ENCODE measurements around the gene FOXL3.

Gene FOXL3

DNA sequence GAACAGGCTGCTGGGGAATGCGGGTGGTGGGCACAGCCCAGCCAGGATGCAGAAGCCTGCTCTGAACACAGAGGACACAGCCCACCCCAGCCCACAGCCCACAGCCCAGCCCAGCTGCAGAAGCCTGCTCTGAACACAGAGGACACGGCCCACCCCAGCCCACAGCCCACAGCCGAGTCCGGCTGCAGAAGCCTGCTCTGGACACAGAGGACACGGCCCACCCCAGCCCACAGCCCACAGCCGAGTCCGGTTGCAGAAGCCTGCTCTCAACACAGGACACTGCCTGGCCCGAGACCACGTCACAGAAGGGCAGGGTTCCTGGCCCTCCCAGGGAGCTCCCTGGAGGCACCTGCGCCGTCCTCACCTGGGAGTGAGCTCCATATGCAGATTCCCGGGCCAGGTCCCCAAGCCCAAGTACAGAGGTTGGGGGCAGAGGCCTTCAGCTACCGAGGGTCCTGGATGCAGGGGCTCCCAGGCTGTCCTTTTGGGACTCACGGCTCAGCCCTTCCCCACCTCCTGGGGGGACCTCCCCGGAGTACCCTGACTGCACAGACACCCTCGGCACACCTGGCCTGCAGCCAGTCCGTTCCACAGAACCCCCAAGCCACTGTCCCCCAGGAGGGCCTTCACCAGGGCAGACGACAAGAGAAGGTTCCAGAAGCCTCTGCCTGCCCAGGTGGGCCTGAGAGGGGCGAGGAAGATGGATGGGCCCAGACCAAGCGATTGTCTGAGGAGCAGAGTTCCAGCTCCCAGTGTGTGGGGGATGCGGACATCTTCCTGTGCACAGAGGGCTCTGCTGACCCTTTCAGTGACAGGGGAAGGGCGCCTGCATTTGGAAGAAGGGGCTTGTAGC lies 23.7 kb upstream of the FOXL3 start:
- DNase-seq (ENCODE audit: low read depth, low spot score) = no peak

DNA sequence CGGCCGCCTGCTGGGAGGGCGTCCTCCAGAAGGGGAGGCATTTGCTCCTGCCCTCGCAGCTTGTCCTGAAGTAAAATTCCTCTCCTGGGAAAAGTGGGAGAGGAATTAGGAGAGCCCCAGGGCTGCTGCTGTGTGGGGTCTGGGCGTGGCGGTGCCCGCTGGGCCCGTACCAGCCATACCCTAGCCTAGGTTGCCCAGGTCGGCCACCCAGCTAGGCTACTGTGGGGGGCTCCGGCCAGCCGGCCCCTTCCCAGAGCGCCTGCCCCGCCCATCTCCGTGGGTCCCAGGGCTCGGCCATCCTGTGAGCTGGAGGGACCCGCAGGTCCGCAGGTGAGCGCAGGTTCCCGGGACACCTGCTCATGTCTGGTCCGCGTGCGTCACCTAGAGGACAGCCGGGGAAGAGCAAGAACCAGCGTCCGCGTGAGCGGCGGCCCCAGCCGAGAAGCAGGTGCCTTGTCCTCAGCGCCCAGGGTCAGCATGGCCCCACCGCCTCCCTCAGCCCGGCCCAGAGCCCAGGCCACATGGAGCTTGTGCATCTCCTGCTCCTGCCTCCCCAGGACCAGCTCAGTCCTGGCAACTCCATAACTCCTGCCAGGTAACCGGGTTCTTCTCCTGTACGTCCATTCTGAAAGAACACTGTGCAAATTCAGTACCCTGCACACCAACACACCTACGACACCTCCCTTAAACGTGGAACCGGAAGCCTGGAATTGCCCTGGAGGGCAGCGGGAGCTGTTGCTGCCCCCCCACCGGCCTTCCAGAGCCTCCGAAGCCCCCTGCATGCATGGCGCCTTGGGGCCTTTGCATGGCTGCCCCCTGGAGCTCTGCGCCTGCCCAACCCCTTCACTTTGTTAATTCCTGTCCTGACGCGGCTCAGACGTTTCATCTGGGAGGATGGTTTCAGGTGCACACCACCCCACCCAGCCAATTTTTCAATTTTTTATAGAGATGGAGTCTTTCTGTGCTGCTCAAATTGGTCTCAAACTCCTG lies 22.8 kb upstream of the FOXL3 start:
- no peak overlapping the region for H3K27ac ChIP-seq
- no peak for DNase-seq (ENCODE audit: low read depth, low spot score)

More for the DNA sequence above, 23.7 kb upstream of the FOXL3 start:
- no peak overlapping the region for H3K27ac ChIP-seq

DNA sequence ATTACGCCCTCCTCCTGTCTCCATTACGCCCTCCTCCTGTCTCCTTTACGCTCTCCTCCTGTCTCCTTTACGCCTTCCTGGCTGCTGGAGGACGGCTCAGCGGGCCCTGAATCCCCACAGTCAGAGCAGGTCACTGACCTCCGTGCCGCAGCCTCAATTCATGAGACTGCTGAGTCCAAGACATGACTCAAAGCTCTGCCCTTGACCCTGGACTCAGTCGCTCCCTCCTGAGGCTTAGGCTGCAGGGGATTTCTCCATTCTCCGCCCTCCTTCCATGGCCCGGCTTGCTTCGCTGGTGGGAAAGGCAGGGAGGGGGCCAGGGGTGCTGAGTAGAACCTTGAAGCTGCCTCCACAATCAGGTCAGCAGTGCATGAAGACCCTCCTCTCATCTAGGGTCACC lies 21.0 kb upstream of the FOXL3 start:
- H3K27ac ChIP-seq = no peak overlapping the region
- DNase-seq (ENCODE audit: low read depth, low spot score) = no peak

DNA sequence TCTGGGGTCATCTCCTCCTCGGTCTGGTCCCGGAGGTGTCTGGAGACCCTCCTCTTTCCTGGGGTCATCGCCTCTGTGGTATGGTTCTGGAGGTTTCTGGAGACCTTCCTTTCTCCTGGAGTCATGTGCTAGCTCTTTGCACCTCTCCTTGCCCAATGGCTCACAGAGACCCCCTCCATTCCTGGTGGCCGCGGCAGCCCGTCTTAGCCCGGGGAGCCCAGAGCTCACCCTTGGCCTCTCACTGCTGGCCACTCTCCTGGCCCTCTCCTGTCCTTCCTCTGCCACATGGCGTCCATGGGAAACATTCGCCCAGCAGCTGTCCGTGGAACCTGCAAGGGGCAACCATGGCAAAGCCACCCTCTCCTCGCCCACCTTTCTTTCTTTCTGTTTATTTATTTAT lies 20.2 kb upstream of the FOXL3 start:
- DNase-seq (ENCODE audit: low read depth, low spot score) = no peak
- H3K27ac ChIP-seq = no peak overlapping the region

DNA sequence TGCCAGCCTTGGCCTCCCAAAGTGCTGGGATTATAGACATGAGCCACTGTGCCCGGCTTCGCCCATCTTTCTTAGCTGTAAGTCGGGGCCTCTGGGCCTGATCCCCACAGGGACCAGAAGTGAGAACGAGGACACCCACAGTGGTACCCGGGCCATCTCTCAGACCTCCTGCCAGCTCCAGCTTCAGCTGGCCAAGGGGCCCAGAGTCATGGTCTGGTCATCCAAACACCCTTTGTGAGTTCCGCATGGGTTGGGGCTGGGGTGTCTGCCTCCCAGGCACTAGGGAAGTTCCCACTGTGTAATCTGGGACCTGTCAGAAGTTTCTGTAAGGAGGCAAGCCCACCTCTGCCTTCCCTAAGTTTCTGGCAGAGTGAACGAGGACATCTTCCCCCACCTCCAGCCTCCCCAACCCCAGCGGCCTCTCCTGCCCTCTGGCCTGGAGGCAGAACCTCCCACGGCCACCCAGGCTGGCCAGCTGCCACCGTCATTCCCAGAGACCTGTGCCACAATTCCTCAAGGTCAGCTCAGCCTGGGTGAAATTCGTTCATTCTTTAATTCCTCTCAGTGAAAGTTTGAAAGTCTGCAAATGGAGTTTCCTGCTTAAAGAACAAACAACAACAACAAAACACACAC lies 19.5 kb upstream of the FOXL3 start:
- no peak overlapping the region for H3K27ac ChIP-seq
- no peak for DNase-seq (ENCODE audit: low read depth, low spot score)

DNA sequence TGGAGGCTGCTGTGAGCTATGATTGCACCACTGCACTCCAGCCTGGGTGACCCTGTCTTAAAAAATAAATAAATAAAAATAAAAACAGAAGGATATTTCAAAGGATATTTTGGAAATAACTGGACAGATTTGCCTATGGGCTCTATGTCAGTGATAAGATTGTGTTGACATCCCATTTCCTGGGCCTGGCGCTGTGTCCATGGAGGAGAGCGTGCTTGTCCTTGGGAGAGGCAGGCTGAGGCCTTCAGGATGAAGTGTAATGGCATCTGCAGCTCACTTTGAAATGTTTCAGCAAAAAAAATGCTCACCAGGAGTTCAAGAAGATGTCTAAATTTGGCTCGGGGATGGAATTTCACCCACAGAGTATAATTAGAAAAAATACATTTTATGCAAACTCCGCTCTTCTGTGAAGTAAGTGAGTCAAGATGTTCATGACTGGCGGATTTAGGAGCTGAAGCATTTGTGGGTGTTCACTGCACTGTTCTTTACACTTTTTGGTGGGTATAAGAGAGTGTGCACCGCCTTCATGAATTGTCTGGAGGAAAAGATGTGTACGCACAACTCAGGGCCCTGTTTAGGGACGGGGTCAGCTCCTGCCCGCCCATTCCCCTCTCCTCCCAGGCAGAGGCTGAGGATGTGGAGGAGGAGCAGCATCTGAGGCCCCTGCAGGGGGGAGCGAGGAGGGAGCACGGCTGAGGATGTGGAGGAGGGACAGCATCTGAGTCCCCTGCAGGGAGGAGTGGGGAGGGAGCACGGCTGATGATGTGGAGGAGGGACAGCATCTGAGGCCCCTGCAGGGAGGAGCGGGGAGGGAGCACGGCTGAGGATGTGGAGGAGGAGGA lies 18.5 kb upstream of the FOXL3 start:
- DNase-seq (ENCODE audit: low read depth, low spot score) = no peak
- no peak overlapping the region for H3K27ac ChIP-seq

DNA sequence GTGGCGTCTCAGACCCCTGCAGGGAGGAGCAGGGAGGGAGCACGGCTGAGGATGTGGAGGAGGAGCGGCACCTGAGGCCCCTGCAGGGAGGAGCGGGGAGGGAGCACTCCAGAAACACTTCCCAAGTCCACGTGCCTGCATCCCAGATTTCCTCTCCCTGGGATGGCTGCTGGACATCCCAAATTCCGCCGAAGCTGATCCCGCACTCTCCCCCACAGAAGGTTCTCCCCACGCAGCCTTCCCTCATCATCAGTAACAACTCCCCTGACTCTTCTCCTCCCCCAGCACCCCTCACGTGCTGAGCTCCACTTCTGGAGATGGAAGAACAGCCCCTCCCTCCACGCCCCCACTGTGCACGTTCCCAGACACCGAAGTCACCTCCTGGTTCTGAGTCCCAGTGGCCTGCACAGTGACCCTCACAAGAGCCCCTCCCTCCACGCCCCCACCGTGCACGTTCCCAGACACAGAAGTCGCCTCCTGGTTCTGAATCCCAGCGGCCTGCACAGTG lies 17.8 kb upstream of the FOXL3 start:
- no peak for DNase-seq (ENCODE audit: low read depth, low spot score)
- H3K27ac ChIP-seq = no peak overlapping the region

DNA sequence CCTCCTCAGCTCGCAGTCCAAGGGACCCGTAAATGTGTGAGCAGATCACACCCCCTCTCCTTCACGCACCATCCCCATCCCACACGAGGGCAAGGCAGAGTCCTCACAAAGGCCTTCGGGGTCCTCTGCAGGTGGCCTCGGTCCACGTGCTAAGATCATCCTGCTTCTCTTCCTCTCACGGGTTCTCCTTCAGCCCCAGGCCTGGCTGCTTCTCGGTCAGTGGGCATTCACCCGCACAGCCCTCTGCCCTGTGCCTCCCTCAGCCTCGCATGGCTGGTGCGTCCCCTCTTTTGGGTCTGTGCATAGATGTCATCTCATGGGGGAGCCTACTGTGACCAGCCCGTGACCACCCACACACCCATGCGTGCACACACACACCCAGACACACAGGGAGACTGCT lies 17.3 kb upstream of the FOXL3 start:
- H3K27ac ChIP-seq = no peak overlapping the region
- no peak for DNase-seq (ENCODE audit: low read depth, low spot score)

DNA sequence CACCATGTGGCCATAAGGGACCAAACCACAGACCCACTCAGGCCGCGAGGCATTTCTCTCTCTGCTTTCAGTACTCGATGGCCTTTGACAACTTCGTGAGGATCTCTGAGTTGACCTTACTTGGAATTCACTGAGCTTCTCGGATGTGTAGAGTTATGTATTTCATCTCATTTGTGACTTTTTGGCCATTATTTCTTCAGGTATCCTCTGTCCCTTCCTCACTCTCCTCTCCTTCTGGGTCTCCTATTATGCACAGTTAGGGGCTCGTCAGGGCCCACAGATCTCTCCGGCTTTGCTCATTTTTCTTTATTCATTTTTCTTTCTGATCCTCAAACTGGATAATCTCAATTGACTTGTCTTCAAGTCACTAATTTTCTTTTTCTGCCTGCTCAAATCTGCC lies 16.6 kb upstream of the FOXL3 start:
- no peak for DNase-seq (ENCODE audit: low read depth, low spot score)
- H3K27ac ChIP-seq = no peak overlapping the region

DNA sequence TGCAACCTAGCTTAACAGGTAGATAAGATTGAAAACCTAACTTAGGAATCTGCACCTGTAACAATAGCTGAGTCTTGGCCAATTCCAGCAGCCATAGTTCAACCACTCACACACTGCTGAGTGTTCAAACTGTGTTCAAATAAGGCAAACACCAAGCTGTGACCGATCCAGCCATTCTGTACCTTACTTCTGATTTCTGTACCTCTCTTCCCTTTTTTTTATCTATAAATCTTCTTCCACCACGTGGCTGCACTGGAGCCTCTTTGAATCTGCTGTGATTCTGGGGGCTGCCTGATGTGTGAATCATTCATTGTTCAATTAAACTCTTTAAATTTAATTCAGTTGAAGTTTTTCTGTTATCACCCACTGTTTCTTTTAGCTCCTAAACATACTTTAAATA lies 15.7 kb upstream of the FOXL3 start:
- DNase-seq (ENCODE audit: low read depth, low spot score) = no peak
- H3K27ac ChIP-seq = no peak overlapping the region

DNA sequence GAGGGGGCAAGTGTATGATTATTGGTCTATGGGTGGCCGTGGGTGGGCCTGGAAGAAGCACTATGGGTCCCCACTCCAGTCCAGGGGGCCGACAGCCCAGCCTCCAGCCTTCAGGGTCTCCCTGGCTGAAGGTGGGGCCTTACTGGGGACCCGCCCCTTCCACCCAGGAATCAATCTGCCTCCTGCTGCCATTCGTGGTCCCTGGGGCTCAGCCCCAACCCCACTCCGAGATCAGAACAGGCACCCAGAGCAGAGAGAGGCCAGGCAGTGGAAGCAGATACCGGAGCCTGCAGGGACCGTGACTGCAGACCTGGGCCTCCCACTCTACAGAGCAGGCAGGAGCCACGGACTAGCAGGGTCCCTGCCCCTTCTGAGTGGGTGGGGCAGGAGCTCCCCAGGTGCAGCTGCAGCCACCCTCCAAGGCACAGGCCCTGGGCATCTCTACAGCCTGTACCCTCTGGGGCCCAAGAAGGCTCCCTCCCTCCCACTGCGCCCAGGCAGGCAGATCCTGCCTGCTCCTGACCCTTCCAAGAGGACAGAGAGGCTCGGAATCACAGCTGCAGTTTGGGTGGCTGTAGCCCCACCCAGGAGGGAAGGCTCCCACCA lies 13.6 kb upstream of the FOXL3 start:
- H3K27ac ChIP-seq = no peak overlapping the region
- no peak for DNase-seq (ENCODE audit: low read depth, low spot score)

DNA sequence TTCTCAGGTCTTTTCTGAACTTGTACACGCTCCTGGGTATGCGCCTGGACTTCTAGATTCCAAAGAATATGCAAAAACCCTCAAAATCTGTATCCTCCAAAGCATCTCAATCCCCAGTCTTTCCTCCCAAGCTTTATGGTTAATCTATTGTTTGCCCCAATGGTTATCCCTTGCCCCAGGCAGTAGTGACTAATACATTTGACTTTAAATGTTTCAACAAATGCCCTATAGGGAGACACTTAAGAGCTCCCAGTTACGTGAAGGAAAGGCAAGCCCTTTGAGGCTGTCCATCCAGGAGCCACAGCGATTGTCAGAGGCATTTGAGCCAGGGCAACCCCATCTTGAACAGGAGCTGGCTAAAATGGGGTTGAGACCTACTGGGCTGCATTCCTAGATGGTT lies 12.7 kb upstream of the FOXL3 start:
- no peak for DNase-seq (ENCODE audit: low read depth, low spot score)
- H3K27ac ChIP-seq = no peak overlapping the region

DNA sequence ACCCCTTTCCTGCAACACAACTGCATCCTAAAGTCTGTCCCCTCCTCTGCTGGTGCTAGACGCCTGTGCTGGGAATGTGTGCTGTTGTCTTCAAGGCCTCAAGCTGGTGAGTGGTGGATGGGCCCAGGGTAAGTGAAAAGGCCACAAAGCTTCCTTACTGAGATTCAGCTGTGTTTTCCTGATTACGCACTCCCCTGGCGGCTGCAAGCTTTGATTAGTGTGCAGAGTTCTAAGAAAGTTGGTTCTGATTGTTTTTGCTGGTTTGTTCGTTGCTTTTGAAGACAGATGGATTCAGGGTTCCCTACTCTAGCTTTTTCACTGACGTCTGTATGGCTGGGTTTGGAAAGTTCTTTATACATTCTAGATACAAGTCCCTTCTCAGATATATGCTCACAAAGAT lies 11.9 kb upstream of the FOXL3 start:
- DNase-seq (ENCODE audit: low read depth, low spot score) = no peak
- H3K27ac ChIP-seq = no peak overlapping the region

DNA sequence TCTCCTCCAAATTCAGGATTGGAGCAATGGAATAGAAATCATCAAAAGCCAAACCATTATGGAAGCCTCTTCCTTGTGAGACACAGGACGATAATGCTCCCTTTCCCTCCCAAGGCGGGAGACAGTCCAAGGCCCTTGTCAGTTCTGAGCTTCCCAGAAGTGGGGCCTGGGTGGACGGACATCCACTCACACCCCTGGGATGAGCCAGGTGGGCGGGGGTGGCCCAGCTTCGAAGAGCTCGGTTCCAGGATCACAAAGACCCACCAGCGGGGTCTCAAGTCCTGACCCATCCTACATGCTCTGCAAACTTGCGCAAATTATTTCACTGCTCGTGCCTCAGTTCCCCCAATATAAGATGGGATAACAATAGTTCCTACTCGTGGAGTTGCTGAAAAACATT lies 10.1 kb upstream of the FOXL3 start:
- H3K27ac ChIP-seq = no peak overlapping the region
- DNase-seq (ENCODE audit: low read depth, low spot score) = no peak

DNA sequence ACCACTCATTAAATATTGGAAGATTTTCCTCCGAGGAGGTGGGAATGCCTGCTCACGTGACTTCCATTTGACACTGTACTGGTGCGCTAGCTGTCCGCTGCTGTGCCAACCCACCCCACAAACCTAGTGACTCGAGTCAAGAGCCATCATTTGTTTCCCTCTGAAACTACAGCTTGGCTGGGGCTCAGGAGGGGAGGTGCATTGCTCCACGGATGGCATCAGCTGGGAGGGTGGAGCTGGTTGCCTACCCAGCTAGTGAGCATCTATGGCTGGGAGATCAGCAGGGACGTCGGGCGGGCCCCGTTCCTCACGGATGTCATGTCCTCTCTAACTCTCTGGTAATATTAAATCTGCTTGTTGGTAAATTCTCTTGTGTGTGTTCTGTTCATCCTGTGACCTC lies 9.5 kb upstream of the FOXL3 start:
- no peak for DNase-seq (ENCODE audit: low read depth, low spot score)
- no peak overlapping the region for H3K27ac ChIP-seq

DNA sequence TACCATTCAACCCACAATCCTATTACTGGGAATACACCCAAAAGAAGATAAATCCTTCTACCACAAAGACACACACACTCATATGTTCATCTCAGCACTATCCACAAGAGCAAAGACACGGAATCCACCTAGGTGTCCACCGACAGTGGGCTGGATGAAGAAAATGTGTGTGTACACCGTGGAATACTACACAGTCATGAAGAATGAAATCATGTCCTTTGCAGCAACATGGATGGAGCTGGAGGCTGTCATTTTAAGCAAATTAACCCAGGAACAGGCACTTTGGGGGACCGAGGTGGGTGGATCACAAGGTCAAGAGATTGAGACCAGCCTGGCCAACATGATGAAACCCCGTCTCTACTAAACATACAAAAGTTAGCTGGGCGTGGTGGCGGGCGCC lies 8.3 kb upstream of the FOXL3 start:
- no peak overlapping the region for H3K27ac ChIP-seq
- no peak for DNase-seq (ENCODE audit: low read depth, low spot score)

DNA sequence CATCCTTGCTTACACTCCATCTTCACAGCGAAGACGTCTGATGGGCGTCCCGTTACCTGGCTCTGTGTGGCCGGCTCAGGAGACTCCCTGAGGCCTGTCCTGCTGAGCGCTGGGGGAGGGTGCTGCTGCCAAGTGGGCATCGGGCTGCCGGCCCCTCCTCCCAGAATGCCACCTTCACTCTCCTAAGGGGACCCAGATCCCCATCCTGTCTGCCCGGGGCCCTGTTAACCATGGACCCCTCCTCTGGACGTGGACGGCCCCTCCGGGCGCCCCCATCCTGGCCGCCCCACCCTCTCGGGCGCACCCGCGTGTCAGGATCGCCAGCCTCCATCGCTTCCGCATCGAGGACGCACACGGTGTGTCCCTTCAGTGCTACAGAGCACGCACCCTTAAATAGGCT lies 7.3 kb upstream of the FOXL3 start:
- no peak overlapping the region for H3K27ac ChIP-seq
- DNase-seq (ENCODE audit: low read depth, low spot score) = no peak

DNA sequence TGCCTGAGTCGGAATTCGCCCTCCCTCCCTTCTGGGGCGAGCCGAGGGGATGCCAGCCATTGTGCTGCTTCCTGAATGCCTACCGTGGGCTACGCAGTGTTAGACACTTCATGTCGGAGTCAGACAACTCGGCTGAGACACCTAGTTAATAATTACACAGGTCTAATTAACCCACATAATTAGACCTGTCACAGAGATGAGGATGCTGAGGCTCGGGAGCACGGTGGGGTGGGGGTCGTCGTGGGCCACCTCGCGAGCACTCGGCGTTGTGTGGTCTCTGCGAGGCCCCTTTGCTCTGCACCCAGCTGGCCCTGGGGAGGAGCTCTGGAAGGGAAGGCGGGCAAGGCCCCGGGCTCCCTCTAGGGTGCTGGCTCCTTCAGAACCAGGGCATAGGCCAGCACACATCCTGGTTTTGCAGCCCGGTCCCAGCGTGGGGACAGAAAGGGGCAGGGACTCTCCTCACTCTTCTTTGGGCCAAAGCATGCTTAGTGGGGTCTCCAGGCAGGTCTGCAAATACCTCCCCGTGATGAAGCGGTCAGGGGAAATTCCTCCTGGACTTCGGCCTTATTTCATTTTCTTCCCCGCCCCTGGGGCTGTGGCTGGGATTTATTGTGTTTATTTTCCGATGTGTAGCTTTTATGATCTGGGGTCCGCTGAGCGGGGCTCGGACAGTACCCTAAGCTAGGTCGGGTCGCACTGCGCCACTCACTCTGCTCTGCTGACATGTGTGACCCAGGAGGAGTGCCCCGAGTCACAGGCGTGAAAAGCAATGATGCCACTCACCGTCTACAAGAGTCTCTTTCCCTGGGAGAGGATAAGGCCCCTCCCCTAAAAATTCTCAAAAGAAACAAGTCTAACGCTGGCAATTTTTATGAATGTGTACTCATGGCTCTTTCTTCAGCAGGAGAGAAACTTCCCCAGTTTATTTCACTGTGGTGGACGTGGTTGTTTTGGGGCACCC lies 4.9 kb upstream of the FOXL3 start:
- DNase-seq (ENCODE audit: low read depth, low spot score) = no peak
- H3K27ac ChIP-seq = no peak overlapping the region

All from epithelial cell of prostate (primary cell).